Activated CD8-positive, alpha-beta memory T cell treated with anti-CD3 and anti-CD28 coated beads, Interleukin-2, amount 10 ng/mL, durations not matched to agents 7 days and 5 days (primary cell): ENCODE data around the gene TMCC3. TPM values are rescaled to one million over a fixed set of nuclear protein-coding genes. Genes with fewer than 3 reads are reported as not detected.

ENCODE experiments used
- ATAC-seq: fragments of 150-1000 bp; cut with Tn5 transposase; one replicate; pipeline ENCODE4 v1.10.0; 2021; ENCODE audit warnings: moderate library complexity
- CTCF ChIA-PET: fragments of 350-600 bp; sonication (Branson Sonifier 250); formaldehyde crosslinking; loops from one replicate; lab custom pipeline; 2021; ENCODE audit warnings: antibody characterized with exemption; lab: Charles Lee
- DNase-seq: peaks from one replicate; pipeline ENCODE4 v3.0.0-alpha.2; 2020
- H3K27ac Mint-ChIP-seq: one replicate; pipeline ENCODE4 v1.8.0; 2021; ENCODE audit warnings: mild to moderate bottlenecking, mixed read lengths
- H3K27me3 Mint-ChIP-seq: one replicate; pipeline ENCODE4 v1.8.0; 2021; ENCODE audit warnings: mixed read lengths
- H3K36me3 Mint-ChIP-seq: one replicate; pipeline ENCODE4 v1.8.0; 2021; ENCODE audit warnings: mild to moderate bottlenecking, mixed read lengths
- H3K4me1 Mint-ChIP-seq: one replicate; pipeline ENCODE4 v1.8.0; 2021; ENCODE audit warnings: mixed read lengths
- H3K4me3 Mint-ChIP-seq: one replicate; pipeline ENCODE4 v1.8.0; 2021; ENCODE audit warnings: mild to moderate bottlenecking, moderate library complexity, mixed read lengths
- H3K9me3 Mint-ChIP-seq: one replicate; pipeline ENCODE4 v1.8.0; 2022; ENCODE audit warnings: low read depth, mixed read lengths
- total RNA-seq, 2 experiments: library from RNA; stranded (reverse); gene quantifications; one replicate each; pipeline ENCODE4 v1.2.3, GENCODE V29; 2021

The TMCC3 gene
- total RNA-seq, 2 experiments from 2014 or later, result 0.29 to 0.33 TPM

GRCh38 chr12:94663702-94664101 is 13.3 kb upstream of the TMCC3 start:
- ATAC-seq (no peak), DNase-seq (no peak)
- H3K4me1 Mint-ChIP-seq, result no peaks in the 10 kb centered on the region
- no peak overlapping the region for H3K4me3 Mint-ChIP-seq
- H3K36me3 Mint-ChIP-seq, result no peaks in the 10 kb centered on the region
- CTCF ChIA-PET, result no interaction called here
- no peaks in the 10 kb centered on the region for H3K9me3 Mint-ChIP-seq
- peaks cover 17% of the 10 kb centered on the region for H3K27me3 Mint-ChIP-seq
- no peak overlapping the region for H3K27ac Mint-ChIP-seq

- Mint-ChIP-seq H3K27ac (no peak overlapping the region), H3K36me3 (no peaks in the 10 kb centered on the region), H3K27me3 (peaks cover 20% of the 10 kb centered on the region), H3K4me3 (no peak overlapping the region), H3K4me1 (no peaks in the 10 kb centered on the region), H3K9me3 (no peaks in the 10 kb centered on the region)
- DNase-seq (no peak), ATAC-seq (no peak)
- CTCF ChIA-PET, result no interaction called here
Observed at GRCh38 chr12:94663071-94663470, 12.7 kb upstream of the TMCC3 start.

- peaks cover 24% of the 10 kb centered on the region for H3K27me3 Mint-ChIP-seq
- no peak overlapping the region for H3K27ac Mint-ChIP-seq
- H3K9me3 Mint-ChIP-seq, result no peaks in the 10 kb centered on the region
- H3K36me3 Mint-ChIP-seq, result no peaks in the 10 kb centered on the region
- no peaks in the 10 kb centered on the region for H3K4me1 Mint-ChIP-seq
- no peak for ATAC-seq
- no peak for DNase-seq
- H3K4me3 Mint-ChIP-seq, result no peak overlapping the region
- CTCF ChIA-PET, result no interaction called here
Observed at GRCh38 chr12:94660436-94660835, 10.1 kb upstream of the TMCC3 start.

- H3K4me3 Mint-ChIP-seq, result no peak overlapping the region
- DNase-seq (no peak), ATAC-seq (no peak)
- H3K9me3 Mint-ChIP-seq, result no peaks in the 10 kb centered on the region
- H3K36me3 Mint-ChIP-seq, result no peaks in the 10 kb centered on the region
- H3K27ac Mint-ChIP-seq, result no peak overlapping the region
- CTCF ChIA-PET, result no interaction called here
- H3K27me3 Mint-ChIP-seq, result peaks cover 21% of the 10 kb centered on the region
- no peaks in the 10 kb centered on the region for H3K4me1 Mint-ChIP-seq
Observed at GRCh38 chr12:94659346-94659930, 9.1 kb upstream of the TMCC3 start.

GRCh38 chr12:94658931-94659330 is 8.6 kb upstream of the TMCC3 start:
- no peak for ATAC-seq
- Mint-ChIP-seq H3K4me1 (no peaks in the 10 kb centered on the region), H3K9me3 (no peaks in the 10 kb centered on the region), H3K4me3 (no peak overlapping the region), H3K27me3 (peaks cover 24% of the 10 kb centered on the region), H3K36me3 (no peaks in the 10 kb centered on the region), H3K27ac (no peak overlapping the region)
- CTCF ChIA-PET, result no interaction called here
- no peak for DNase-seq

- Mint-ChIP-seq H3K9me3 (no peaks in the 10 kb centered on the region), H3K4me1 (no peaks in the 10 kb centered on the region), H3K4me3 (no peak overlapping the region), H3K36me3 (no peaks in the 10 kb centered on the region), H3K27ac (no peak overlapping the region), H3K27me3 (peaks cover 38% of the 10 kb centered on the region)
- ATAC-seq (no peak), DNase-seq (no peak)
- CTCF ChIA-PET, result no interaction called here
Observed at GRCh38 chr12:94656556-94656955, 6.2 kb upstream of the TMCC3 start.

GRCh38 chr12:94649349-94650142 is 811 bp downstream of the TMCC3 start:
- ATAC-seq (peak; percentile 82), DNase-seq (no peak)
- no peaks in the 10 kb centered on the region for H3K9me3 Mint-ChIP-seq
- H3K4me1 Mint-ChIP-seq, result peaks cover 18% of the 10 kb centered on the region
- no peak overlapping the region for H3K27ac Mint-ChIP-seq
- H3K27me3 Mint-ChIP-seq, result peaks cover 72% of the 10 kb centered on the region
- no peaks in the 10 kb centered on the region for H3K36me3 Mint-ChIP-seq
- CTCF ChIA-PET, result no interaction called here
- peak overlapping the region; percentile 60 for H3K4me3 Mint-ChIP-seq

GRCh38 chr12:94648578-94648977 is 1.8 kb downstream of the TMCC3 start:
- CTCF ChIA-PET, result no interaction called here
- Mint-ChIP-seq H3K27me3 (peaks cover 77% of the 10 kb centered on the region), H3K4me3 (no peak overlapping the region), H3K9me3 (no peaks in the 10 kb centered on the region), H3K36me3 (no peaks in the 10 kb centered on the region), H3K27ac (no peak overlapping the region), H3K4me1 (peaks cover 28% of the 10 kb centered on the region)
- no peak for DNase-seq
- ATAC-seq, result no peak

GRCh38 chr12:94644141-94644979 is 6.0 kb downstream of the TMCC3 start:
- Mint-ChIP-seq H3K27ac (peak overlapping the region; percentile 30), H3K9me3 (no peaks in the 10 kb centered on the region), H3K27me3 (peaks cover 76% of the 10 kb centered on the region), H3K36me3 (peaks cover 3% of the 10 kb centered on the region), H3K4me3 (peak overlapping the region; percentile 40), H3K4me1 (peaks cover 47% of the 10 kb centered on the region)
- ATAC-seq (peak; percentile 48), DNase-seq (peak; percentile 54)
- CTCF ChIA-PET, result interaction anchor here (0.6 to 1.6 kb wide), 4 partner anchors 14 to 1161 kb away, joined by 3 to 10 read pairs (median 3); no protein-coding TSS in a partner anchor

GRCh38 chr12:94643606-94644005 is 6.8 kb downstream of the TMCC3 start:
- H3K27ac Mint-ChIP-seq, result no peak overlapping the region
- peaks cover 4% of the 10 kb centered on the region for H3K36me3 Mint-ChIP-seq
- H3K4me1 Mint-ChIP-seq, result peaks cover 41% of the 10 kb centered on the region
- CTCF ChIA-PET, result interaction anchor here (1.0 to 1.6 kb wide), 3 partner anchors 13 to 40 kb away, joined by 3 to 10 read pairs (median 3); no protein-coding TSS in a partner anchor
- peaks cover 73% of the 10 kb centered on the region for H3K27me3 Mint-ChIP-seq
- H3K4me3 Mint-ChIP-seq, result no peak overlapping the region
- no peaks in the 10 kb centered on the region for H3K9me3 Mint-ChIP-seq
- no peak for DNase-seq
- no peak for ATAC-seq

- H3K27me3 Mint-ChIP-seq, result peaks cover 75% of the 10 kb centered on the region
- no peaks in the 10 kb centered on the region for H3K9me3 Mint-ChIP-seq
- ATAC-seq (no peak), DNase-seq (no peak)
- CTCF ChIA-PET, result interaction anchor here (1.7 kb wide), 1 partner anchor 19 kb away, joined by 10 read pairs; no protein-coding TSS in a partner anchor
- no peak overlapping the region for H3K4me3 Mint-ChIP-seq
- peaks cover 39% of the 10 kb centered on the region for H3K4me1 Mint-ChIP-seq
- peaks cover 6% of the 10 kb centered on the region for H3K36me3 Mint-ChIP-seq
- no peak overlapping the region for H3K27ac Mint-ChIP-seq
Observed at GRCh38 chr12:94641283-94641682, 9.1 kb downstream of the TMCC3 start.

- Mint-ChIP-seq H3K36me3 (peaks cover 6% of the 10 kb centered on the region), H3K27ac (peak overlapping the region; percentile 17), H3K4me3 (peak overlapping the region; percentile 7), H3K4me1 (peaks cover 39% of the 10 kb centered on the region), H3K27me3 (peaks cover 72% of the 10 kb centered on the region), H3K9me3 (no peaks in the 10 kb centered on the region)
- DNase-seq (peak; percentile 82), ATAC-seq (peak; percentile 72)
- CTCF ChIA-PET, result interaction anchor here (0.6 to 1.7 kb wide), 2 partner anchors 18 to 262 kb away, joined by 3 to 10 read pairs; no protein-coding TSS in a partner anchor
Observed at GRCh38 chr12:94640134-94640928, 10.0 kb downstream of the TMCC3 start.
